Neural cell (in vitro differentiated cells): ENCODE results near the gene FHIT. TPM values are rescaled to one million over a fixed set of nuclear protein-coding genes. Genes with fewer than 3 reads are reported as not detected.

Experiments used
- H2AFZ ChIP-seq: fragments of 200-600, 300-800 bp; sonication (generic), shearing (Covaris generic); 2 replicates; pipeline ENCODE4 v1.6.0; 2014; ENCODE audit warnings: low read depth, mild to moderate bottlenecking, antibody characterized with exemption, low read length, moderate library complexity
- H3F3A ChIP-seq: fragments of 200-600 bp; shearing (Covaris generic); 2 replicates; pipeline ENCODE4 v1.6.1; 2016; ENCODE audit warnings: mild to moderate bottlenecking, moderate library complexity, mixed read lengths, antibody characterized with exemption, low read length; ENCODE audit not compliant: insufficient read depth, poor library complexity, severe bottlenecking
- H3K27ac ChIP-seq: fragments of 200-600, 300-800 bp; sonication (generic), shearing (Covaris generic); 2 replicates; pipeline ENCODE4 v1.5.1; 2014; ENCODE audit warnings: mild to moderate bottlenecking, low read length, moderate library complexity
- H3K27me3 ChIP-seq: fragments of 300-800, 200-600 bp; sonication (generic), shearing (Covaris generic); 2 replicates; pipeline ENCODE4 v1.6.0; 2014; ENCODE audit warnings: mild to moderate bottlenecking, low read depth, low read length, moderate library complexity; ENCODE audit not compliant: insufficient read depth
- H3K36me3 ChIP-seq: fragments of 300-800, 200-600 bp; sonication (generic), shearing (Covaris generic); 2 replicates; pipeline ENCODE4 v1.5.1; 2014; ENCODE audit warnings: mild to moderate bottlenecking, antibody characterized with exemption, low read length, moderate library complexity; ENCODE audit not compliant: insufficient read depth
- H3K4me2 ChIP-seq: fragments of 300-800, 200-600 bp; sonication (generic), shearing (Covaris generic); 2 replicates; pipeline ENCODE4 v1.6.0; 2014; ENCODE audit warnings: mild to moderate bottlenecking, low read length
- H3K4me3 ChIP-seq: fragments of 300-800, 200-600 bp; sonication (generic), shearing (Covaris generic); 2 replicates; pipeline ENCODE4 v1.5.1; 2014; ENCODE audit warnings: mild to moderate bottlenecking, low read length, moderate library complexity
- H3K79me2 ChIP-seq: fragments of 200-600 bp; shearing (Covaris generic); replicated peaks from 2 replicates; pipeline ENCODE4 v1.6.0; 2014; ENCODE audit warnings: mild to moderate bottlenecking, low read length, moderate library complexity; ENCODE audit not compliant: insufficient read depth
- H3K9ac ChIP-seq: fragments of 300-800, 200-600 bp; sonication (generic), shearing (Covaris generic); 2 replicates; pipeline ENCODE4 v1.6.1; 2016; ENCODE audit warnings: mild to moderate bottlenecking, low read length, mixed read lengths
- H3K9me2 ChIP-seq: fragments of 200-600 bp; shearing (Covaris generic); 2 replicates; pipeline ENCODE4 v1.6.1; 2016; ENCODE audit warnings: mild to moderate bottlenecking, low read length, mixed read lengths; ENCODE audit not compliant: insufficient read depth
- H3K9me3 ChIP-seq: fragments of 200-600, 300-800 bp; sonication (generic), shearing (Covaris generic); 2 replicates; pipeline ENCODE4 v1.6.1; 2016; ENCODE audit warnings: mild to moderate bottlenecking, mixed run types, low read length, moderate library complexity, mixed read lengths
- H4K20me1 ChIP-seq: fragments of 200-600 bp; shearing (Covaris generic); 2 replicates; pipeline ENCODE4 v1.6.1; 2016; ENCODE audit warnings: mild to moderate bottlenecking, mixed run types; ENCODE audit not compliant: insufficient read depth
- EP300 ChIP-seq: fragments of 450-650 bp; conservative IDR thresholded peaks from 2 replicates; pipeline ENCODE4 v1.6.1; 2014; ENCODE audit warnings: antibody characterized with exemption, mild to moderate bottlenecking, moderate library complexity; ENCODE audit not compliant: poor library complexity, severe bottlenecking
- EZH2 ChIP-seq: fragments of 200-600, 300-800 bp; shearing (Covaris generic), sonication (generic); IDR thresholded peaks from 2 replicates; pipeline ENCODE4 v1.6.1; 2014; ENCODE audit warnings: antibody characterized with exemption, low read length, borderline replicate concordance, mild to moderate bottlenecking; ENCODE audit not compliant: insufficient read depth, poor library complexity, severe bottlenecking
- MXI1 ChIP-seq: fragments of 450-650 bp; conservative IDR thresholded peaks from 2 replicates; pipeline ENCODE4 v1.6.1; 2014; ENCODE audit warnings: antibody characterized with exemption, mild to moderate bottlenecking; ENCODE audit not compliant: poor library complexity, severe bottlenecking
- POLR2AphosphoS5 ChIP-seq: IDR thresholded peaks from 2 replicates; pipeline ENCODE4 v1.6.1; 2012
- RAD21 ChIP-seq: fragments of 450-650 bp; conservative IDR thresholded peaks from 2 replicates; pipeline ENCODE4 v1.6.1; 2014; ENCODE audit warnings: antibody characterized with exemption, mild to moderate bottlenecking, moderate library complexity
- SMC3 ChIP-seq: fragments of 450-650 bp; conservative IDR thresholded peaks from 2 replicates; pipeline ENCODE4 v1.6.1; 2014; ENCODE audit warnings: antibody characterized with exemption, mild to moderate bottlenecking, moderate library complexity; ENCODE audit not compliant: poor library complexity
- TAF1 ChIP-seq: IDR thresholded peaks from 2 replicates; pipeline ENCODE4 v1.6.1; 2012; ENCODE audit warnings: low read depth
- polyA plus RNA-seq: library from polyadenylated mRNA; depleted of rRNA; stranded (reverse); fragments of >200 nt; gene quantifications from 2 replicates; pipeline ENCODE4 v1.2.3, GENCODE V29; 2014
- TF ChIP-seq, protein P1 (sequence below): IDR thresholded peaks from 2 replicates; pipeline ENCODE4 v1.6.1; 2012; ENCODE audit warnings: borderline replicate concordance
- TF ChIP-seq, protein P2 (sequence below): fragments of 450-650 bp; IDR thresholded peaks from 2 replicates; pipeline ENCODE4 v1.5.1; 2014; ENCODE audit warnings: antibody characterized with exemption, mild to moderate bottlenecking, moderate library complexity; ENCODE audit not compliant: poor library complexity, severe bottlenecking

FHIT gene
- polyA plus RNA-seq, 1 donor from 2014 or later: not detected

DNA sequence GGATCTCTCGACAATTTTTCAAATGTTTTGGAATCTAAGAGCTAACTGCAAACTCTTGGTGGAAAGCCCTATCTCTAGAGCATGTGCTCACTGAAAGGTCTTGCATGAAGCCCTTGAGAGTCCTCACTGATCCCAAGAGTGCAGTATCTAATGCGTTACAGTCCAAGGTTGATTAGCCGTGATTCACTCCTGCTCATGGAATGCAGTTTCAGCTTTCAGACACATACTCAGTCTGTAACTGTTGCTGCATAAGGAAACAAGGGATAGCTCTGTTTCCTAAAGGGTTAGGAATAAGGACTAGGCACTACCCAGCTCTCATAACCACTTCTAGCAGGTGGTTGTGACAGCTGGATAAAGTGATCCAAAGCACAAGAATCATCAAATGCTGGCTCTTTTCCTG is 1514.0 kb downstream of the FHIT start:
- H2AFZ ChIP-seq: no peak overlapping the region

DNA sequence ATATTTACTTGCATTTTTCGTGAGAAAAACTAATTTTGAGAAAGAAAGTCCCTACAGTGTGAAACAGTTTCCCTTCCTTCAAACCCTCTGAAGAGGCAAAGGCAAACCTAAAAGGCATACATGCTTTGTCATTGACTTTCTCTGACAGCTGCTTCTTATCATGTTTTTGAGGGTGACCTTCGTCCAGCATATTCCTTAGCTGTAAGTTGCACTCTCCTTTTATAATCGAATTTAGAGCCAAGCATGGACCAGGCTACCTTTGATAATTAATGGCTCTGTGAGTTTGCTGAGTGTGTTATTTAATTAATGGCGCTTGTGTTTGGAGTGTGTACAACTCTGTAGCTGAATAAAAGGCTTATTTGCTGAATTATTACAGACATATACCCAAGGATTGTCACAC is 1517.2 kb downstream of the FHIT start:
- no peaks in the 10 kb centered on the region for H3K27me3 ChIP-seq
- H4K20me1 ChIP-seq: no peaks in the 10 kb centered on the region
- no peak overlapping the region for H2AFZ ChIP-seq

More for the DNA sequence above, 1514.0 kb downstream of the FHIT start:
- Histone ChIP-seq H3K9me2 (no peaks in the 10 kb centered on the region), H3K27me3 (no peaks in the 10 kb centered on the region), H3K36me3 (no peaks in the 10 kb centered on the region), H3K9me3 (no peaks in the 10 kb centered on the region), H3K27ac (no peak overlapping the region), H3F3A (no peaks in the 10 kb centered on the region), H3K9ac (no peak overlapping the region), H3K4me2 (no peak overlapping the region), H3K79me2 (no peaks in the 10 kb centered on the region), H4K20me1 (no peaks in the 10 kb centered on the region), H3K4me3 (no peak overlapping the region)
- TF ChIP-seq TAF1: no peak
- TF ChIP-seq, protein P1, sequence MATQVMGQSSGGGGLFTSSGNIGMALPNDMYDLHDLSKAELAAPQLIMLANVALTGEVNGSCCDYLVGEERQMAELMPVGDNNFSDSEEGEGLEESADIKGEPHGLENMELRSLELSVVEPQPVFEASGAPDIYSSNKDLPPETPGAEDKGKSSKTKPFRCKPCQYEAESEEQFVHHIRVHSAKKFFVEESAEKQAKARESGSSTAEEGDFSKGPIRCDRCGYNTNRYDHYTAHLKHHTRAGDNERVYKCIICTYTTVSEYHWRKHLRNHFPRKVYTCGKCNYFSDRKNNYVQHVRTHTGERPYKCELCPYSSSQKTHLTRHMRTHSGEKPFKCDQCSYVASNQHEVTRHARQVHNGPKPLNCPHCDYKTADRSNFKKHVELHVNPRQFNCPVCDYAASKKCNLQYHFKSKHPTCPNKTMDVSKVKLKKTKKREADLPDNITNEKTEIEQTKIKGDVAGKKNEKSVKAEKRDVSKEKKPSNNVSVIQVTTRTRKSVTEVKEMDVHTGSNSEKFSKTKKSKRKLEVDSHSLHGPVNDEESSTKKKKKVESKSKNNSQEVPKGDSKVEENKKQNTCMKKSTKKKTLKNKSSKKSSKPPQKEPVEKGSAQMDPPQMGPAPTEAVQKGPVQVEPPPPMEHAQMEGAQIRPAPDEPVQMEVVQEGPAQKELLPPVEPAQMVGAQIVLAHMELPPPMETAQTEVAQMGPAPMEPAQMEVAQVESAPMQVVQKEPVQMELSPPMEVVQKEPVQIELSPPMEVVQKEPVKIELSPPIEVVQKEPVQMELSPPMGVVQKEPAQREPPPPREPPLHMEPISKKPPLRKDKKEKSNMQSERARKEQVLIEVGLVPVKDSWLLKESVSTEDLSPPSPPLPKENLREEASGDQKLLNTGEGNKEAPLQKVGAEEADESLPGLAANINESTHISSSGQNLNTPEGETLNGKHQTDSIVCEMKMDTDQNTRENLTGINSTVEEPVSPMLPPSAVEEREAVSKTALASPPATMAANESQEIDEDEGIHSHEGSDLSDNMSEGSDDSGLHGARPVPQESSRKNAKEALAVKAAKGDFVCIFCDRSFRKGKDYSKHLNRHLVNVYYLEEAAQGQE: no peak
- TF ChIP-seq EP300: no peak

More for the DNA sequence above, 1517.2 kb downstream of the FHIT start:
- Histone ChIP-seq H3K9me2 (no peaks in the 10 kb centered on the region), H3K9me3 (no peaks in the 10 kb centered on the region), H3K4me2 (no peak overlapping the region), H3K4me3 (no peak overlapping the region), H3K27ac (no peak overlapping the region), H3F3A (no peaks in the 10 kb centered on the region), H3K36me3 (no peaks in the 10 kb centered on the region), H3K79me2 (no peaks in the 10 kb centered on the region), H3K9ac (no peak overlapping the region)
- no peak for TF ChIP-seq POLR2AphosphoS5
- TF ChIP-seq, protein P1: no peak
- TF ChIP-seq EZH2: no peak
- TF ChIP-seq MXI1: no peak
- no peak for TF ChIP-seq SMC3
- no peak for TF ChIP-seq TAF1
- no peak for TF ChIP-seq EP300
- TF ChIP-seq RAD21: no peak
- TF ChIP-seq, protein P2, sequence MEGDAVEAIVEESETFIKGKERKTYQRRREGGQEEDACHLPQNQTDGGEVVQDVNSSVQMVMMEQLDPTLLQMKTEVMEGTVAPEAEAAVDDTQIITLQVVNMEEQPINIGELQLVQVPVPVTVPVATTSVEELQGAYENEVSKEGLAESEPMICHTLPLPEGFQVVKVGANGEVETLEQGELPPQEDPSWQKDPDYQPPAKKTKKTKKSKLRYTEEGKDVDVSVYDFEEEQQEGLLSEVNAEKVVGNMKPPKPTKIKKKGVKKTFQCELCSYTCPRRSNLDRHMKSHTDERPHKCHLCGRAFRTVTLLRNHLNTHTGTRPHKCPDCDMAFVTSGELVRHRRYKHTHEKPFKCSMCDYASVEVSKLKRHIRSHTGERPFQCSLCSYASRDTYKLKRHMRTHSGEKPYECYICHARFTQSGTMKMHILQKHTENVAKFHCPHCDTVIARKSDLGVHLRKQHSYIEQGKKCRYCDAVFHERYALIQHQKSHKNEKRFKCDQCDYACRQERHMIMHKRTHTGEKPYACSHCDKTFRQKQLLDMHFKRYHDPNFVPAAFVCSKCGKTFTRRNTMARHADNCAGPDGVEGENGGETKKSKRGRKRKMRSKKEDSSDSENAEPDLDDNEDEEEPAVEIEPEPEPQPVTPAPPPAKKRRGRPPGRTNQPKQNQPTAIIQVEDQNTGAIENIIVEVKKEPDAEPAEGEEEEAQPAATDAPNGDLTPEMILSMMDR: no peak
